Stimulated activated CD4-positive, alpha-beta T cell treated with anti-CD3 and anti-CD28 coated beads, Interleukin-12 subunit alpha, Interleukin-12 subunit beta, amount 100 ng/mL, for 48 hours (primary cell): Measurements from ENCODE around the gene CCDC183.
"Not testable (repeated sequence)": the region's sequence is repeated elsewhere in the genome, so short reads cannot be mapped to it uniquely, and the experiment has no call there.

Experiments
- DNase-seq, 3 donors: peaks; one replicate each; pipeline ENCODE4 v3.0.0-alpha.2; 2020; ENCODE audit warnings: low read depth in 2 of 3, low spot score in 1 of 3

The CCDC183 gene

DNA sequence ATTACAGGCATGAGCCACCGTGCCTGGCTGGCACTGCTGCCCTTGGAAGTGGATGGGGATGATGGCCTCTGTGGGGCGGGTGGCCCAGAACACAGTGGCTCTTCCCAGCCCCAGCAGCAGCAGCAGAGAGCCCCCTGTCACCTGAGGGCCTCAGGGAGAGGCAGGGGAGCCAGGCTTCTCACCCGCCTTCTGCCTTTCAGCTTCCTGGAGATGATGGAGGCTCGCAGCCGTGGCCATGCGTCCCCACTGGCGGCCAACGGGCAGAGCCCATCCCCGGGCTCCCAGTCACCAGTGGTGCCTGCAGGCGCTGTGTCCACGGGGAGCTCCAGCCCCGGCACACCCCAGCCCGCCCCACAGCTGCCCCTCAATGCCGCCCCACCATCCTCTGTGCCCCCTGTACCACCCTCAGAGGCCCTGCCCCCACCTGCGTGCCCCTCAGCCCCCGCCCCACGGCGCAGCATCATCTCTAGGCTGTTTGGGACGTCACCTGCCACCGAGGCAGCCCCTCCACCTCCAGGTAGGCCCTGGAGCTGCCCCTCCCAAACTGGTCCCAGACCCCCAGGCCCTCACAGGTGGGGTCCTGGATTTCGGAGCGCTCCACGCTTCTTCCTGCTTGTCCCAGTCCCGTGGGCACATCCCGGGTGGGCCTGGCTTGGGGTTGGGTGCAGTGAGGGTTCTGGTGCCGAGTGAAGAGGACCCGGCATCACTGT is 41.2 kb downstream of the CCDC183 start:
- DNase-seq: no peak

DNA sequence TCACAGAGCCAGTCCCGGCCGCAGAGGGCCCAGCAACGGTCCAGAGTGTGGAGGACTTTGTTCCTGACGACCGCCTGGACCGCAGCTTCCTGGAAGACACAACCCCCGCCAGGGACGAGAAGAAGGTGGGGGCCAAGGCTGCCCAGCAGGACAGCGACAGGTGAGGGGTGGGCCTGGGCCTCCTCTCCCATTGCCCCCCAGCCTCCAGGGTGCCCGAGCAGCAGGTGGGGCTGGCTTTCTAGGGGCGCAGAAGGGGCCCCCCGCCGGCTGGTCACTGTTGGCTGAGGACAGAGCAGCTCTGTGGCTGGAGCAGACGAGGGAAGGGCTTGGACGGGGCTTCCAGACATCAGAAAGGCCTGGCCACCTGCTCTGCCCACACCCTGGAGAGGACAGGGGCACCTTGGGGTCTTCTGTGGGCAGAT is 41.7 kb downstream of the CCDC183 start:
- not testable (repeated sequence) for DNase-seq

DNA sequence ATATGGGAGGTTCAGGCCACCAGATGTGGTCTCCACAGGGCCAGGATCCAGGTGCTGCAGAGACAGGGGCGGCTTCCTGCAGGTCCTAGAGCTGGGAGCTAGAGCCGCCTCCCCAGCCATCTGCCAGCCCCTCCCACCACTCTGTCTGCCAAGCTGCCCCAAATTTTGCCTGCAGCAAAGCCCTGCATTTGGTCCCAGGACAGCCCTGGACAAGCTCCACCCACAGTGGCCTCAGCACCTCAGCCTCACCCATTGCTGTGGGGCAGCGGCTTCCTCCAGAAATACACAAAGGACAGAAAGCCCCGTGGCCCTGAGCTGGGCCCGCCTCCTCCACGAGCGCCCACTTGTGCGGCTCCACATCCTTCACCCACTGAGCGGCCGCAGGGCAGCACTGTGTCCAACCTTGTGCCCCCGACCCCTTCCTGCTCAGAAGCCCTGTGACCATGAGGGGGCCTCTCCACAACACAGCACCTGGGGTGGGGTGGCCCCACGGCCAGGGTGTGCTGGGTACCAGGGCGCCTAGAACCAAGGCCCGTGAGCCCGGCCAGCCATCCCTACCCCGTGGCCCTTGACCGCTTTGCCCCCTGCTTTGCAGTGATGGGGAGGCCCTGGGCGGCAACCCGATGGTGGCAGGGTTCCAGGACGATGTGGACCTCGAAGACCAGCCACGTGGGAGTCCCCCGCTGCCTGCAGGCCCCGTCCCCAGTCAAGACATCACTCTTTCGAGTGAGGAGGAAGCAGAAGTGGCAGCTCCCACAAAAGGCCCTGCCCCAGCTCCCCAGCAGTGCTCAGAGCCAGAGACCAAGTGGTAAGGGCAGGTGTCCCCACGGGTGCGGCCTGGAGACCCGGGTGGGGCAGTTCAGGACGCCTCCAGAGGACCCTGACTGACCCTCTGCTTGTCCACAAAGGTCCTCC is 42.4 kb downstream of the CCDC183 start:
- DNase-seq: no peak

DNA sequence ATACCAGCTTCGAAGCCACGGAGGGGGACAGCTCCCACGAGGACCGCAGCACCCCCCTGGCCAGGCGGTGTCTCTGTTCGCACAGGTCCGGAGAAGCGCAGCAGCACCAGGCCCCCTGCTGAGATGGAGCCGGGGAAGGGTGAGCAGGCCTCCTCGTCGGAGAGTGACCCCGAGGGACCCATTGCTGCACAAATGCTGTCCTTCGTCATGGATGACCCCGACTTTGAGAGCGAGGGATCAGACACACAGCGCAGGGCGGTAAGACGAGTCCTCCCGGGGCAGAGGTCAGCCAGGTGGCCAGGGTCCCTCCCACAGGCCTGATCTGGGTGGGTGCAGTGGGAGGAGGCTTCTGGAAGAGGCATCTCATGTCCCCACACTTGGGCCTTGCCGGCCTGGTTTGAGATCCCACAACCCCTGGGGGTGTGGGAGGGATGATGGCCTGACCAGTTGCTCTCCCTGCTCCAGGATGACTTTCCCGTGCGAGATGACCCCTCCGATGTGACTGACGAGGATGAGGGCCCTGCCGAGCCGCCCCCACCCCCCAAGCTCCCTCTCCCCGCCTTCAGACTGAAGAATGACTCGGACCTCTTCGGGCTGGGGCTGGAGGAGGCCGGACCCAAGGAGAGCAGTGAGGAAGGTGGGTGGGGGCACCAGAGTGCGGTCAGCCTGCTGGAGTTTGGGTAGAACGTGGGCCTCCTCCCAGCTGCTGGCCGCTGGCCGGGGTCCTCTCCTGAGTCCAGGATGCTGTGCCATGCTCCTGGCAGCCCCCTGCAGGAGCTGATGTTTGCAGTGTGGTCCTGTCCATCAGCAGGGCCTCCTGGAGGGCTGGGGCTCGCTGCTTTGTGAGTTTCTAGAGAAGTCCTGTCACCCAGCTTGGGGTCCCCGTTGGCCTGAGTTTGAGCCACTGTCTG is 43.3 kb downstream of the CCDC183 start:
- DNase-seq: no peak

DNA sequence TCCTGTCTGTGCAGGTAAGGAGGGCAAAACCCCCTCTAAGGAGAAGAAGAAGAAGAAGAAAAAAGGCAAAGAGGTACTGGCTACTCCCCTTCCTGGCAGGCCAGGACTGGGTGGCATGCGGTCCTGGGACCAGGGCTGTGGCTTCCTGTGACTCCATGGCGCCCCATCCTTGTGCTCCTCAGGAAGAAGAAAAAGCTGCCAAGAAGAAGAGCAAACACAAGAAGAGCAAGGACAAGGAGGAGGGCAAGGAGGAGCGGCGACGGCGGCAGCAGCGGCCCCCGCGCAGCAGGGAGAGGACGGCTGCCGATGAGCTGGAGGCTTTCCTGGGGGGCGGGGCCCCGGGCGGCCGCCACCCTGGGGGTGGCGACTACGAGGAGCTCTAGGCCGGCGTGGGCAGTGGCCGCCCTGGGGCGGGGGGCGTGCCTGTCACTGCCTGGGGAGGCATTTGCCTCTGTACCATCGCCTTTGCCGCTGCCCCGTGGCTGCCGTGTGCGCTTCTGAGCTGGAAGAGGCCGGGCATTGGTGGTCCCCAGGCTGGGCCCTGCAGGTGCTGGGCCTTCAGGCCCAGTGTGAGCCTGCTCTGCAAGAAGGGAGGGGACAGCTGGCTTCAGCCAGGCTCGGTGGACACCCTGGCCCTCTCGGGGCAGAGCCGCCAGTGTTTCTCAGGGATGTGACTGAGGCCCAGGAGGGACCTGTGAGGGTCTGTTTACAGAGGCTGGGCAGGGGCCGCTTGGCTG is 44.2 kb downstream of the CCDC183 start:
- DNase-seq: no peak

DNA sequence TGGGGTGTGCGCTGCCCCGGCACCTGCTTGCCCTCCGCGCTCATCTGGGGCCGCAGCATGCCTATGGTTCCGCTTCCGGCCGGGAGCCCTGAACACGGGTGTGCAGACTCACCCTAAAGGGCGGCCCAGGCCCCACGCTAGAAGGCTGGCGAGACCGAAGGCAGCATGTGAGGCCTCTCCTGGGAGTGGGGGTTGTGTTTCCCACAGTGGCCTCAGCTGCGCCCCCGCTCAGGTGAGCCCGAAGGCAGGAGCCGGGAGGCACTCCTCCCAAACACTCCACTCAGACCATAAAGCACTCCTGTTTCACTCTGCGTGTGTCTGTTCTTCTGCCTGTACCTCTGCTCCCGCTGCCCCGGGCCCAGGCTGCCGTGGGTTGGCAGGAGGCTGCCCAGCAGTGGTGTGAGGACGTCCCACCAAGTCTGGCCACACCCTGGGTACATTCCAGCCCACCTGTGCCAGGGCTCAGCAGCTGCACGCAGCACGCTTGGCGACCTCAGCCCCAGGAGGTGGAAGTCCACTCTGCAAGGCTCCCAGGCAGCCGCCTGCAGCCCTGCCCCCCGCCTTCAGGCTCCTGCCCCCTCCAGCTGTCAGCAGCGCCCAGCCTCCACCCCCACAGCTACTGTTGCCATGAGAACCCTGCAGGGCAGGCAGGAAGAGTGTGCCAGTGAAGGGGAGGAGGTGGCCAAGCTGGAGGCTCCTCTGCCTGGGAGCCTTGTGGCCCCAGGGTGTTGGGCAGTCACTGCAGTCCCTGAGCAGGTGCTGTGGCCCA is 44.9 kb downstream of the CCDC183 start:
- DNase-seq: no peak

DNA sequence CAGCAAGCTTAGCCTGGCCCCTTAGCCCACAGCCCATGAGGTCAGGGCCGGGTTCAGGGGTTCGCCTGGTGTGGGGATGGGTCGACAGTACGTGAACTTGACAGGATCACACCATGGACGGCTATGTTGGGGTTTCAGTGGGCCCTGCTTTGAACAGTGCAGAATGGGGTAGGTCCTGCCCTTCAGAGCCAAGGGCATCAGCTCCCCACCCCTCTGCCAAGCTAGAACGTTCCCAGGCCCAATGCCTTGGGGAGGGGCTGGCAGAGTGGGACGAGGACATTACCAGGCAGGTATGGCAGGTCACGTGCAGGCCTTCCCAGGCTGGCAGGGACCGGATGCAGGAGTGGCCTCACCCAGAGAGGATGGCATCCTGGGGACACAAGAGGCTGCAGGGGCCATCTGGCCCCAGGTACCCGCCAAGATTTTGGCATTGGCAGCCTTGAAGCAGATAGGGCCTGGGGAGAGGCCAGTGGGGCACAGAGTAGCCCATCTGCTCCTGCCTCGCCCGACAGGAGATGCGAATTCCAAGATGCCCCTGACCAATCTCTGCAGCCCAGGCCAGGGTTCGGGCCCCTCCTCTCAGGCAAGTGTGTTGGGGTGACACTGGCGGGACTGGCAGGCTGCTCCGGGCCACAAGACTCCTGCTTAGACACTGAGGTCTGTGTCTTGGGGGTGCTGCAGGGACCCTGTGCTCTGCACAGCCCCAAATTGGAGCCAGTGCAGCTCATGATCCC is 45.7 kb downstream of the CCDC183 start:
- DNase-seq: not testable (repeated sequence)

DNA sequence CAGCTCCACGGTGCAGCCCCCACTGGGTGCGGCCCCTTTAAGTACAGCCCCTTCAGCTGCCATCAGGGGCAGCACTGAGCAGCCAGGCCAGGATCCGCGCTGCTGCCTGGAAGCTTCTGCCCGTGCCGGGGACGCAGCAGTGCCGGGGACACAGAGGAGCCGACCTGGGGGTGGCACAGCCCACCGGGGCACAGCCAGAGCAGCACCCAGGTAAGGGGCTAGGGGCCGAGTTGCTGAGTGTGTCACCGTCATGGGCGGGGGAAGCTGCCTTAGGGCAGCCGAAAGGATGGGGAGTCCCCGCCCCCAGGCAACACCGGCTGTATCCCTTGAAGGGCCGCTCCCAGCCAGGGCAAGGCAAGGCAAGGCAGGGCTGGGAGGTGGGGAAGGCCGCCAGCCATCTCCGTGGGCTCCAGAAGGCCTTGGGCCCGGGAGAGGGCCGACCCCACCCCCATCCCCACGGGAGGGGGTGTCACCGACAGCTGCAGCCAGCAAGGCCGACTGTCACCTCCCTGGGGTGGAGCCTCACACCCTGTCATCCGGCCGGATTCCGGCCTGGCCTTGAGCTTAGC is 46.3 kb downstream of the CCDC183 start, which contains the start of gene AJM1:
Gene AJM1, plus strand, starts transcription at position 99 of the 569 bp plus-strand sequence. CDS start 1,937 bp downstream, outside the sequence.
- DNase-seq: peak; percentile 65 to 78 (median 74)

DNA sequence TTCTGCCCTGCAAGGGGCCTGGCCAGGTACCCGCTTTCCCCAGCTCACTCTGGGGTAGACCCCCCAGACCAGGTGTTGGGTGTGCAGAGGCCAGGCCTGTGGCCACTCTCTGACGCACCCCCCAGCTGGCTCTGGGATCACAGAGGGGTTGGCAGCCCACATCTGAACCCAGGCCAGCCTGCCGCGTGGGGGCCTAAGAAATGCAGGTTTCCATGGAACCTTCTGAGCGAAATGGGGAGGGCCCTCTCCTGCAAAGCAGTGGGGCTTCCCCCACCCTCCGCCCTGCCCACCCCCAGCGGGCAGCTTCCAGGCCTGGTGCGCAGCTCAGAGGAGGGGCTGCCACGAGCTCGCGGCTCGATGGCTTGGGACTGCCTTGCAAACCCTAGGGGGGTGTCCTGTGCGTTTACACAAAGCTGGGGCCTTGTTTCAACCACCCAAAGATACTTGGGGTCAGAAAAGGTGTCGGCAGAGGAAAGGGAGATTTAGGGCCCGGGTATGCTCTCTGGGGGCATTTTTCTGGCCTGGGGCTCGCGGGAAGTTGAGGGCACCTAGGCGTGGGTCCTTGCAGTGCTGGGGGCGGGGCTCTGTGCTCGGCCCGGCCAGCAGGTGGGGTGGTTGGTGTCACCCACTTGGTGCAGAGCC is 47.1 kb downstream of the CCDC183 start:
- not testable (repeated sequence) for DNase-seq

DNA sequence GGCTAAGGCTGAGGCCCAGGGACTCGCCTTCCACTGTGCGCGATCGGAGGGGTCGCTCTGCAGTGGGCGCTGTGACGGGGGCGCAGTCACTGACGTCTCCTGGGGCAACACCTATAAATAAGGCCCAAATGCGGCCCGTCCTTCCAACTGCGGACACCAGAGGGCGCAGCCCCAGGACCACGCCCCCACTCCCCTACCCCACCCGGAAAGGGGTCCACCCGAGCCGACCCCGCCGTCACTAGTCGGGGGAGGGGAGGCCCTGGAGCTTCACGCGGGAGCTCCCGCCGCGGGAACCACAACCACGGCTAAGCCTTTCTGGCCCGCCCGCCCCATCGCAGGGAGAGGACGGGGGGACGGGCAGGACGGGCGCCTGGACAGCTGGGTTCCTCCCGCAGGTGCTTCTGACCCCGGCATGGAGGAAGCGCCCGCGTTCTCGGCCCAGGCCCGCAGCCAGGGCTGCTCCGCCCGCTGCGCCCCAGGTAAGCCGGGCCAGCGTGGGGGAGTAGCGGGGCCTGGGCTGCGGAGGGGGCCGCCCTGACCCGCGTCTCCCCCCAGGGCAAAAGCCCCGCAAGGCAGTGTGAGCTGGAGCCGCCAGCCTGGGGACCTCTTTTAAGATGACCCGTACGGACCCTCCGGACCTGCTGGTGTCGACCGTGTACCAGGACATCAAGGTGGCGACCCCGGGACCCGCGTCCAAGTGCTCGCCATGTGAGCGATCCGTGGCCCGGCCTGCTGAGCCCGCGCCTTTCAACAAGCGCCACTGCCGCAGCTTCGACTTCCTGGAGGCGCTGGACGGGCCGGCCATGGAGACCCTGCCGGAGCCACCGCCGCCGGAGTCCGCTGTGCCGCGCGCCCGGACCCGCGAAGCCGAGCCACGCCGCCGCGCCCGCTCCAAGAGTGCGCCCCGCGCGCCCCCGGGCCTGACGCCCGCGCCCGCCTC is 47.9 kb downstream of the CCDC183 start:
- DNase-seq: peak in 2 of 3 donors; percentile 51 to 69

DNA sequence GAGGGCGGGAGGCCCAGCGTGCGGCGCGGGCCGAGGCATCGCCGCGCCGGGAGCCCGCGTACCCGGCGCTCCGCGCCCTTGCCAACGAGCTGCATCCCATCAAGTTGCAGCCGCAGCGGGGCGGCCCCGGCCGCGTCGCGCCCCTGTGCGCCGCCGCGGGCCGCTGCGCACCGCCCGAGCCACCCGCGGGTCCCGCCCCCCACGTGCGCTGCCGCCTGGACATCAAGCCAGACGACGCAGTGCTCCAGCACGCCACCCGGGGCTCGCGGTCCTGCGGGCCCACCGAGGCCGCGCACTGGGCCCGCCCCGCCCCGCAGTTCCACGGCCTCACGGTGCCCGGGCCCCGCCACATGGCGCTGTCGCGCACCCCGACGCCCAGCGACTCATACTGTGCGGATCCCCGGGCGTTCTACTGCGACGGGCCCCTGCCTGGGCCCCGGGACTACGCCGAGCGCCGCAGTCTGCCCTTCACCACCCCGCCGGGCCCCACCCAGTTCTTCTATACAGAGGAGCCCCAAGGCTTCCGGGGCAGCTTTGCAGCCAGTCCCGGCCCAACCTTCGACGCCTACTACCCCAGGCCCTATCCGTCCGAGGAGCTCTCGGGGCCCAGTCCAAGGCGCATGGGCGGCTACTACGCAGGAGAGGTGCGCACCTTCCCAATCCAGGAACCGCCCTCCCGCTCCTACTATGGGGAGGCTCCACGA is 48.8 kb downstream of the CCDC183 start:
- DNase-seq: no peak

DNA sequence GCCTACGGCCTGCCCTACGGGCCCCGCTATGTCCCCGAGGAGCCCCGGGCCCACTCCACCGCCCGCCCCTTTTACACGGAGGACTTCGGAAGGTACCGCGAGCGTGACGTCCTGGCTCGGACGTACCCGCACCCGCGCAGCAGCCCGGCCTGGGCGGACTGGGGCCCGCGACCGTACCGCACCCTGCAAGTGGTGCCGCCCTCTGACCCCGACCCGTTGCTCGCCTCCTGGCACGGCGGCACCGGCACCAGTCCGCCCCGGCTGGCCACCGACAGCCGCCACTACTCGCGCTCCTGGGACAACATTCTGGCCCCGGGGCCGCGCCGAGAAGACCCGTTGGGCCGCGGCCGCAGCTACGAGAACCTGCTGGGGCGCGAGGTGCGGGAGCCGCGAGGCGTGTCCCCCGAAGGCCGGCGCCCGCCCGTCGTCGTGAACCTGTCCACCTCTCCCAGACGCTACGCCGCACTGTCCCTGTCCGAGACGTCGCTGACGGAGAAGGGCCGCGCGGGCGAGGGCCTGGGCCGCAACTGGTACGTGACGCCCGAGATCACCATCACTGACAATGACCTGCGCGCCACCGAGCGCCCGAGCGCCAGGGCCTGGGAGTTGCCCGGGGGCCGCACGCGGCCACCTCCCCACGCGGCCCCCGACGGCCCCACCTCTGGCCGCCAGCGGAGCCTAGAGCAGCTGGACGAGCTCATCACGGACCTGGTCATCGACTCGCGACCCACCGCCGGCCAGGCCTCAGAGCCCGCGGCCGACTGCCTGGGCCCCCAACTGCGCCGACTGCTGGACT is 49.5 kb downstream of the CCDC183 start:
- DNase-seq: no peak

DNA sequence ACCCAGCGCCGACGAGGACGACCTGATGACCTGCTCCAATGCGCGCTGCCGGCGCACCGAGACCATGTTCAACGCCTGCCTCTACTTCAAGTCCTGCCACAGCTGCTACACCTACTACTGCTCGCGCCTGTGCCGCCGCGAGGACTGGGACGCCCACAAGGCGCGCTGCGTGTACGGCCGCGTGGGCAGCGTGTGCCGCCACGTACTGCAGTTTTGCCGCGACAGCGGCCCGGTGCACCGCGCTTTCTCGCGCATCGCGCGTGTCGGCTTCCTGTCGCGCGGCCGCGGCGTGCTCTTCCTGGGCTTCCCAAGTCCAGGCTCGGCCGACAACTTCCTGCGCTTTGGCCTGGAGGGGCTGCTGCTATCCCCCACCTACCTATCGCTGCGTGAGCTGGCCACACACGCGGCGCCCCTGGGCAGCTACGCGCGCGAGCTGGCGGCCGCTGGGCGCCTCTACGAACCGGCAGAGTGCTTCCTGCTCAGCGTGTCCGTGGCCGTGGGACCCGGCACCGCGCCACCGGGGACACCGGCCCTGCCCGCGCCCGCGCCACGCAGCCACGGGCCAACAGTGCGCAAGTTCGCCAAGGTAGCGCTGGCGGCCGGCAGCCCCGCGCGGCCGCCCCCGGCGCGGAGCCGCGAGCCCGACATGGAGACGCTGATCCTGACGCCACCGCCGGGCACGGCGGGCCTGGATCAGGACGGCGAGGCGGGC is 50.4 kb downstream of the CCDC183 start:
- DNase-seq: no peak

DNA sequence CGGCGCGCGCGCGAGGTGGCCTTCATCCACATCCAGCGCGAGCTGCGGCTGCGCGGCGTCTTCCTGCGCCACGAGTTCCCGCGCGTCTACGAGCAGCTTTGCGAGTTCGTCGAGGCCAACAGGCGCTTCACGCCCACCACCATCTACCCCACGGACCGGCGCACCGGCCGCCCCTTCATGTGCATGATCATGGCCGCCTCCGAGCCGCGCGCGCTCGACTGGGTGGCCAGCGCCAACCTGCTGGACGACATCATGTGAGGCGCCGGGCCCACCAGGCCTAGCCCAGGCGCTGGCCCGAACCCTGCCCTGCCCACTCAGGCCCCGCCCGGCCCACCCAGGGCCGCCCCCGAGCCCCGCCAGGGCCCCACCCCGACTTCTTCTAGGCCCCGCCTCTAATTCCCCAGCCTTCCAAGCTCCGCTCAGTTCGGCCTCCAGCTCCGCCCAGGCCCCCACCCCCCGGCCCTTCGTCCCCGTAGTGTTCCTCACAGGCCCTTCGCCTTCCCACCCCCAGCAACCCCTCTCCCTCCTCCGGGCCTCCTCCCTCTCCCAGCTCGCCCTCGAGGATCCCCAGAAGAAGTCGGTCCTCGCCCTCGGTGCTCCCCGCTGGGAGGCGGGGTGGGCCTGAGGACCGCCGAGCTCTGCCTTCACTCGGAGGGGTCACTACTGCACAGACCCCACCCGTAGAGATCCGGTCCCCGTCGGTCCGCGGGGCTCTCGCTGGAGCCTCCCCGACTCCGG is 51.1 kb downstream of the CCDC183 start:
- no peak for DNase-seq
